Activated T-cell treated with anti-CD3 and anti-CD28 coated beads, Interleukin-2, amount 50 U/mL, for 4 hours (primary cell): Measurements from ENCODE around the gene SYNGR3. TPM values are rescaled to one million over a fixed set of nuclear protein-coding genes. Genes with fewer than 3 reads are reported as not detected.

Experiments
- ATAC-seq, 2 donors: fragments of 200-7000 bp; cut with Tn5 transposase; one replicate each; pipeline ENCODE4 v1.10.0; 2021
- DNase-seq: peaks from one replicate; pipeline ENCODE4 v3.0.0-alpha.2; 2020
- H3K27me3 Mint-ChIP-seq: one replicate; pipeline ENCODE4 v1.8.0; 2021; ENCODE audit warnings: low read depth, mixed read lengths
- H3K36me3 Mint-ChIP-seq: one replicate; pipeline ENCODE4 v1.8.0; 2022; ENCODE audit warnings: mixed read lengths; ENCODE audit not compliant: insufficient read depth
- H3K4me1 Mint-ChIP-seq: one replicate; pipeline ENCODE4 v1.8.0; 2021; ENCODE audit warnings: low read depth, mixed read lengths
- H3K4me3 Mint-ChIP-seq: one replicate; pipeline ENCODE4 v1.8.0; 2021; ENCODE audit warnings: mild to moderate bottlenecking, moderate library complexity, mixed read lengths
- H3K9me3 Mint-ChIP-seq: one replicate; pipeline ENCODE4 v1.8.0; 2021; ENCODE audit warnings: mixed read lengths
- total RNA-seq, 3 donors: library from RNA; stranded (reverse); gene quantifications; one replicate each; pipeline ENCODE4 v1.2.1, GENCODE V29; 2021

SYNGR3 gene
- total RNA-seq, 3 donors from 2014 or later = 2.7 to 4.3 (median 3.5) TPM

GRCh38 chr16:1965396-1966001 is 24.3 kb upstream of the SYNGR3 start:
- Mint-ChIP-seq H3K4me1 (peaks cover 22% of the 10 kb centered on the region), H3K4me3 (peak overlapping the region; percentile 92), H3K27me3 (no peaks in the 10 kb centered on the region), H3K9me3 (no peaks in the 10 kb centered on the region), H3K36me3 (peaks cover 37% of the 10 kb centered on the region)
- DNase-seq = no peak
- ATAC-seq = no peak

GRCh38 chr16:1966460-1966859 is 23.3 kb upstream of the SYNGR3 start, which contains the start of gene RNF151:
Gene RNF151 (plus strand): TSS chr16:1966856. CDS start chr16:1966882, 26 bp downstream.
- Mint-ChIP-seq H3K36me3 (peaks cover 32% of the 10 kb centered on the region), H3K9me3 (no peaks in the 10 kb centered on the region), H3K4me3 (peak within 1 kb of the TSS; percentile 92), H3K4me1 (peaks cover 20% of the 10 kb centered on the region), H3K27me3 (no peaks in the 10 kb centered on the region)
- DNase-seq (no peak), ATAC-seq (no peak)

- no peak overlapping the region for H3K4me3 Mint-ChIP-seq
- no peaks in the 10 kb centered on the region for H3K9me3 Mint-ChIP-seq
- no peak for ATAC-seq
- H3K36me3 Mint-ChIP-seq = peaks cover 21% of the 10 kb centered on the region
- no peaks in the 10 kb centered on the region for H3K27me3 Mint-ChIP-seq
- no peak for DNase-seq
- peaks cover 29% of the 10 kb centered on the region for H3K4me1 Mint-ChIP-seq
These were observed 21.4 kb upstream of the SYNGR3 start for GRCh38 chr16:1968146-1968953.

- ATAC-seq = peak; percentile 95 to 97
- Mint-ChIP-seq H3K4me1 (peaks cover 22% of the 10 kb centered on the region), H3K36me3 (peaks cover 18% of the 10 kb centered on the region), H3K27me3 (no peaks in the 10 kb centered on the region), H3K9me3 (no peaks in the 10 kb centered on the region), H3K4me3 (peak within 1 kb of the TSS; percentile 92)
- DNase-seq = peak; percentile 94
These were observed 17.8 kb upstream of the SYNGR3 start, which contains the start of gene TBL3 for GRCh38 chr16:1971796-1972489. Gene TBL3 (plus strand): TSS chr16:1972053. CDS start chr16:1972165, 112 bp downstream.

GRCh38 chr16:1972490-1972877 is 17.3 kb upstream of the SYNGR3 start:
- Mint-ChIP-seq H3K4me3 (peak overlapping the region; percentile 92), H3K9me3 (no peaks in the 10 kb centered on the region), H3K4me1 (peaks cover 22% of the 10 kb centered on the region), H3K27me3 (no peaks in the 10 kb centered on the region), H3K36me3 (peaks cover 19% of the 10 kb centered on the region)
- ATAC-seq = peak; percentile 15
- no peak for DNase-seq

- Mint-ChIP-seq H3K9me3 (no peaks in the 10 kb centered on the region), H3K4me1 (peaks cover 22% of the 10 kb centered on the region), H3K4me3 (peak overlapping the region; percentile 92), H3K36me3 (peaks cover 23% of the 10 kb centered on the region), H3K27me3 (no peaks in the 10 kb centered on the region)
- DNase-seq = no peak
- no peak for ATAC-seq
These were observed 16.2 kb upstream of the SYNGR3 start for GRCh38 chr16:1973461-1974156.

- H3K4me1 Mint-ChIP-seq = peaks cover 22% of the 10 kb centered on the region
- DNase-seq (no peak), ATAC-seq (no peak)
- no peaks in the 10 kb centered on the region for H3K9me3 Mint-ChIP-seq
- H3K4me3 Mint-ChIP-seq = peak overlapping the region; percentile 92
- H3K36me3 Mint-ChIP-seq = peaks cover 24% of the 10 kb centered on the region
- H3K27me3 Mint-ChIP-seq = no peaks in the 10 kb centered on the region
These were observed 15.4 kb upstream of the SYNGR3 start for GRCh38 chr16:1974157-1975070.

GRCh38 chr16:1975432-1976215 is 14.1 kb upstream of the SYNGR3 start:
- Mint-ChIP-seq H3K4me1 (peaks cover 22% of the 10 kb centered on the region), H3K9me3 (no peaks in the 10 kb centered on the region), H3K4me3 (peak overlapping the region; percentile 26), H3K27me3 (peaks cover 4% of the 10 kb centered on the region), H3K36me3 (peaks cover 24% of the 10 kb centered on the region)
- DNase-seq (no peak), ATAC-seq (no peak)

GRCh38 chr16:1976216-1976520 is 13.6 kb upstream of the SYNGR3 start:
- peak overlapping the region; percentile 26 for H3K4me3 Mint-ChIP-seq
- DNase-seq = no peak
- H3K4me1 Mint-ChIP-seq = peaks cover 18% of the 10 kb centered on the region
- no peaks in the 10 kb centered on the region for H3K9me3 Mint-ChIP-seq
- peaks cover 24% of the 10 kb centered on the region for H3K36me3 Mint-ChIP-seq
- ATAC-seq = no peak
- peaks cover 8% of the 10 kb centered on the region for H3K27me3 Mint-ChIP-seq

GRCh38 chr16:1976951-1977874 is 12.6 kb upstream of the SYNGR3 start:
- H3K36me3 Mint-ChIP-seq = peaks cover 24% of the 10 kb centered on the region
- H3K4me1 Mint-ChIP-seq = peaks cover 12% of the 10 kb centered on the region
- DNase-seq = no peak
- ATAC-seq = no peak
- peaks cover 13% of the 10 kb centered on the region for H3K27me3 Mint-ChIP-seq
- no peaks in the 10 kb centered on the region for H3K9me3 Mint-ChIP-seq
- no peak overlapping the region for H3K4me3 Mint-ChIP-seq

GRCh38 chr16:1977875-1978268 is 11.9 kb upstream of the SYNGR3 start:
- H3K36me3 Mint-ChIP-seq = peaks cover 21% of the 10 kb centered on the region
- no peak overlapping the region for H3K4me3 Mint-ChIP-seq
- H3K27me3 Mint-ChIP-seq = peaks cover 13% of the 10 kb centered on the region
- peaks cover 10% of the 10 kb centered on the region for H3K4me1 Mint-ChIP-seq
- no peak for DNase-seq
- no peaks in the 10 kb centered on the region for H3K9me3 Mint-ChIP-seq
- ATAC-seq = no peak

- Mint-ChIP-seq H3K36me3 (peaks cover 21% of the 10 kb centered on the region), H3K9me3 (no peaks in the 10 kb centered on the region), H3K4me1 (peaks cover 8% of the 10 kb centered on the region), H3K27me3 (peaks cover 16% of the 10 kb centered on the region), H3K4me3 (no peak overlapping the region)
- no peak for ATAC-seq
- no peak for DNase-seq
These were observed 11.2 kb upstream of the SYNGR3 start for GRCh38 chr16:1978476-1979120.
